Astrocyte (in vitro differentiated cells and primary cell): ENCODE measurements around the gene FBXO17. TPM values are rescaled to one million over a fixed set of nuclear protein-coding genes. Genes with fewer than 3 reads are reported as not detected.
"Not testable (repeated sequence)": the region's sequence is repeated elsewhere in the genome, so short reads cannot be mapped to it uniquely, and the experiment has no call there.

ENCODE experiments used
- DNase-seq: peaks from one replicate; pipeline ENCODE4 v3.0.0-alpha.2; 2010; ENCODE audit warnings: low read depth
- FAIRE-seq: peaks from 2 replicates; lab custom pipeline; 2011; peaks lifted over from hg19 to GRCh38; lab: Jason Lieb, UNC
- H2AFZ ChIP-seq: 2 replicates; pipeline ENCODE4 v1.6.0; 2012; ENCODE audit warnings: low read depth, low read length, inconsistent platforms
- H3K27ac ChIP-seq: 2 replicates; pipeline ENCODE4 v1.5.1; 2011; ENCODE audit warnings: low read depth, low read length, inconsistent platforms
- H3K27me3 ChIP-seq: 2 replicates; pipeline ENCODE4 v1.6.0; 2011; ENCODE audit warnings: low read length, inconsistent platforms; ENCODE audit not compliant: insufficient read depth
- H3K36me3 ChIP-seq: 2 replicates; pipeline ENCODE4 v1.5.1; 2011; ENCODE audit warnings: low read length, inconsistent platforms; ENCODE audit not compliant: insufficient read depth
- H3K4me1 ChIP-seq: 2 replicates; pipeline ENCODE4 v1.5.1; 2011; ENCODE audit warnings: low read length, inconsistent platforms; ENCODE audit not compliant: insufficient read depth
- H3K4me2 ChIP-seq: 2 replicates; pipeline ENCODE4 v1.6.0; 2012; ENCODE audit warnings: low read length, inconsistent platforms
- H3K4me3 ChIP-seq: 2 replicates; pipeline ENCODE4 v1.5.1; 2011; ENCODE audit warnings: low read depth, mild to moderate bottlenecking, low read length, inconsistent platforms; ENCODE audit not compliant: insufficient read depth
- H3K79me2 ChIP-seq: 2 replicates; pipeline ENCODE4 v1.6.0; 2012; ENCODE audit warnings: mild to moderate bottlenecking, low read length, inconsistent platforms; ENCODE audit not compliant: insufficient read depth
- H3K9ac ChIP-seq: 2 replicates; pipeline ENCODE4 v1.6.0; 2012; ENCODE audit warnings: mild to moderate bottlenecking, low read length, inconsistent platforms
- H3K9me3 ChIP-seq: 2 replicates; pipeline ENCODE4 v1.5.1; 2012; ENCODE audit warnings: low read depth, mild to moderate bottlenecking, low read length, inconsistent platforms; ENCODE audit not compliant: insufficient read depth
- H4K20me1 ChIP-seq: 2 replicates; pipeline ENCODE4 v1.6.0; 2012; ENCODE audit warnings: low read length, inconsistent platforms; ENCODE audit not compliant: insufficient read depth
- H3K27ac Mint-ChIP-seq: one replicate; pipeline ENCODE4 v1.8.0; 2021; ENCODE audit warnings: mild to moderate bottlenecking, mixed read lengths; ENCODE audit not compliant: unreplicated experiment
- H3K27me3 Mint-ChIP-seq: one replicate; pipeline ENCODE4 v1.8.0; 2021; ENCODE audit warnings: low read depth, mixed read lengths; ENCODE audit not compliant: unreplicated experiment
- H3K36me3 Mint-ChIP-seq: one replicate; pipeline ENCODE4 v1.8.0; 2021; ENCODE audit warnings: low read depth, mixed read lengths; ENCODE audit not compliant: unreplicated experiment
- H3K4me1 Mint-ChIP-seq: one replicate; pipeline ENCODE4 v1.8.0; 2021; ENCODE audit warnings: low read depth, mixed read lengths; ENCODE audit not compliant: unreplicated experiment
- H3K4me3 Mint-ChIP-seq: one replicate; pipeline ENCODE4 v1.8.0; 2021; ENCODE audit warnings: mild to moderate bottlenecking, moderate library complexity, mixed read lengths; ENCODE audit not compliant: unreplicated experiment
- H3K9me3 Mint-ChIP-seq: one replicate; pipeline ENCODE4 v1.8.0; 2021; ENCODE audit warnings: mild to moderate bottlenecking, mixed read lengths; ENCODE audit not compliant: unreplicated experiment
- EZH2 ChIP-seq: IDR thresholded peaks from 2 replicates; pipeline ENCODE4 v1.6.1; 2012; ENCODE audit warnings: mild to moderate bottlenecking, low read length, inconsistent platforms; ENCODE audit not compliant: insufficient read depth
- total RNA-seq: library from RNA; stranded (reverse); gene quantifications from 2 replicates; pipeline ENCODE4 v1.2.1, GENCODE V29; 2021
- TF ChIP-seq, protein P1 (sequence below): IDR thresholded peaks from 2 replicates; pipeline ENCODE4 v1.5.1; 2011; ENCODE audit warnings: low read depth, mild to moderate bottlenecking, inconsistent platforms, low read length, moderate library complexity; ENCODE audit not compliant: insufficient read depth

Gene FBXO17
- total RNA-seq, 1 donor from 2014 or later = 14.7 TPM

DNA sequence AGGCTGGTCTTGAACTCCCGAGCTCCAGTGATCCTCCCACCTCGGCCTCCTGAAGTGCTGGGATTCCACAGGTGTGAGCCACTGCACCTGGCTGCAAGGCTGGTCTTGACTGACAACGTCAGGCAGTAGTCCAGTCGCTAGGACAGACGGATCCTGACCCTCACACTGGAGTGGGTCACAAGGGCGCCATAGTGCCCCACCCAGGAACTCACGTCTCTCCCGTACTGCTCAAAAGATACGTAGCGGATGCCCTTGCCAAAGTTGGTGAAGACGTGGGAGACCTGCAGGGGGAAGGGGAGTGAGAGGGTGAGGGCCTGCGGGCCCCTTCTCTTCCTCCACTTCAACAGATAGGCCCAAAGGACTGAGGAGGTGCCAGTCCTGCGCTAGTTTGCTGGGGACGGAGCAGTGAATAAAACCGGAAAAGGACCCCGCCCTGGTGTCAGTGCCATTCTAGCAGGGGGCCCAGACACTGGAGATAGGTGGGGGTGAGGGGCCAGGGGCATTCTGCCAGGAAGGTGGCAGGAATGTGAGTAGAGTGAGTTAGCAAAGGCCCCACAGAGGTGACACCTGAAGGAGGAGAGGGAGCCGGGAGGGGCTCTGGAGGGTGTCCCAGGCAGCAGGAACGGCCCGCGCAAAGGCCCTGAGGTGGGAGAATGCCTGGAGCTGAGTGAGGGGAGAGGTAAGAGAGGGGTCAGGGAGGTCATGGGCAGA, 32.9 kb downstream of the FBXO17 start:
- H3K4me3 ChIP-seq = no peak overlapping the region
- H3K27me3 ChIP-seq = no peaks in the 10 kb centered on the region
- FAIRE-seq = no peak
- no peak overlapping the region for H3K4me2 ChIP-seq
- H3K27me3 Mint-ChIP-seq = peaks cover 2% of the 10 kb centered on the region
- no peak for TF ChIP-seq EZH2
- TF ChIP-seq, protein P1, sequence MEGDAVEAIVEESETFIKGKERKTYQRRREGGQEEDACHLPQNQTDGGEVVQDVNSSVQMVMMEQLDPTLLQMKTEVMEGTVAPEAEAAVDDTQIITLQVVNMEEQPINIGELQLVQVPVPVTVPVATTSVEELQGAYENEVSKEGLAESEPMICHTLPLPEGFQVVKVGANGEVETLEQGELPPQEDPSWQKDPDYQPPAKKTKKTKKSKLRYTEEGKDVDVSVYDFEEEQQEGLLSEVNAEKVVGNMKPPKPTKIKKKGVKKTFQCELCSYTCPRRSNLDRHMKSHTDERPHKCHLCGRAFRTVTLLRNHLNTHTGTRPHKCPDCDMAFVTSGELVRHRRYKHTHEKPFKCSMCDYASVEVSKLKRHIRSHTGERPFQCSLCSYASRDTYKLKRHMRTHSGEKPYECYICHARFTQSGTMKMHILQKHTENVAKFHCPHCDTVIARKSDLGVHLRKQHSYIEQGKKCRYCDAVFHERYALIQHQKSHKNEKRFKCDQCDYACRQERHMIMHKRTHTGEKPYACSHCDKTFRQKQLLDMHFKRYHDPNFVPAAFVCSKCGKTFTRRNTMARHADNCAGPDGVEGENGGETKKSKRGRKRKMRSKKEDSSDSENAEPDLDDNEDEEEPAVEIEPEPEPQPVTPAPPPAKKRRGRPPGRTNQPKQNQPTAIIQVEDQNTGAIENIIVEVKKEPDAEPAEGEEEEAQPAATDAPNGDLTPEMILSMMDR = no peak
- H3K9me3 ChIP-seq = no peaks in the 10 kb centered on the region
- no peaks in the 10 kb centered on the region for H4K20me1 ChIP-seq
- DNase-seq = no peak
- peaks cover 14% of the 10 kb centered on the region for H3K36me3 Mint-ChIP-seq
- no peak overlapping the region for H3K9ac ChIP-seq
- H3K79me2 ChIP-seq = no peaks in the 10 kb centered on the region
- no peak overlapping the region for H3K27ac ChIP-seq
- H3K4me1 ChIP-seq = no peaks in the 10 kb centered on the region
- no peak overlapping the region for H3K27ac Mint-ChIP-seq
- H3K4me1 Mint-ChIP-seq = peaks cover 2% of the 10 kb centered on the region
- peaks cover 7% of the 10 kb centered on the region for H3K9me3 Mint-ChIP-seq
- H3K4me3 Mint-ChIP-seq = no peak overlapping the region
- H2AFZ ChIP-seq = no peak overlapping the region
- H3K36me3 ChIP-seq = no peaks in the 10 kb centered on the region

- Histone ChIP-seq H3K27me3 (no peaks in the 10 kb centered on the region), H3K4me3 (no peak overlapping the region), H3K36me3 (no peaks in the 10 kb centered on the region), H3K4me1 (no peaks in the 10 kb centered on the region), H3K27ac (no peak overlapping the region), H2AFZ (no peak overlapping the region), H3K79me2 (no peaks in the 10 kb centered on the region), H3K9me3 (no peaks in the 10 kb centered on the region), H3K9ac (no peak overlapping the region), H3K4me2 (no peak overlapping the region), H4K20me1 (no peaks in the 10 kb centered on the region)
- no peak for FAIRE-seq
- no peak for TF ChIP-seq EZH2
- TF ChIP-seq, protein P1 = no peak
- H3K27me3 Mint-ChIP-seq = peaks cover 2% of the 10 kb centered on the region
- peaks cover 7% of the 10 kb centered on the region for H3K9me3 Mint-ChIP-seq
- no peak for DNase-seq
- peaks cover 14% of the 10 kb centered on the region for H3K36me3 Mint-ChIP-seq
- peaks cover 2% of the 10 kb centered on the region for H3K4me1 Mint-ChIP-seq
- no peak overlapping the region for H3K4me3 Mint-ChIP-seq
- no peak overlapping the region for H3K27ac Mint-ChIP-seq
Observed at GRCh38 chr19:38941979-38942378, 33.6 kb downstream of the FBXO17 start.

DNA sequence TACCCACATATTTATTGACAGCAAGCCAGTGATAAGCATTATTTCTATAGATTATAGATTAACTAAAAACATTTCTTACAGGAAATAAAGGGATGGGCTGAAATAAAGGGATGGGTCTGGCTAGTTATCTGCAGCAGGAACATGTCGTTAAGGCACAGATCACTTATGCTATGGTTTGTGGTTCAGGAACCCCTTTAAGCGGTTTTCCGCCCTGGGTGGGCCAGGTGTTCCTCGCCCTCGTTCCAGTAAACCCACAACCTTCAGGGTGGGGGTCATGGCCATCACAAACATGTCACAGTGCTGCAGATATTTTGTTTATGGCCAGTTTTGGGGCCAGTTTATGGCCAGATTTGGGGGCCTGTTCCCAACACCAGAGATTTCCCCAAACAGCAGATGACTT, 34.1 kb downstream of the FBXO17 start:
- not testable (repeated sequence) for H3K9me3 ChIP-seq, H3K4me1 Mint-ChIP-seq, H2AFZ ChIP-seq, H3K27ac Mint-ChIP-seq, H3K27me3 ChIP-seq, H3K27ac ChIP-seq, H3K4me3 Mint-ChIP-seq, FAIRE-seq, H3K9me3 Mint-ChIP-seq, H3K9ac ChIP-seq, H3K27me3 Mint-ChIP-seq, H3K4me1 ChIP-seq, DNase-seq, H4K20me1 ChIP-seq, H3K36me3 ChIP-seq, H3K79me2 ChIP-seq, H3K4me3 ChIP-seq, H3K4me2 ChIP-seq
- H3K36me3 Mint-ChIP-seq = peaks cover 14% of the 10 kb centered on the region
